ENCODE measurements around the gene PPIA.

GRCh38 chr7:44796504-44797328 is at the start of gene PPIA:
- TF ChIP-seq CTCF (IDR thresholded peaks at IDR 0.05), result no peak
- TF ChIP-seq POLR2AphosphoS5 (IDR thresholded peaks at IDR 0.05), result peak; percentile 90 to 93 (median 92)
- TF ChIP-seq POLR2A (IDR thresholded peaks at IDR 0.05), result peak; percentile 96

Measured in transverse colon (tissue), 4 donors.